ENCODE results near the gene PHKB.
"Not testable (repeated sequence)": the region's sequence is repeated elsewhere in the genome, so short reads cannot be mapped to it uniquely, and the experiment has no call there.

GRCh38 chr16:47442884-47443283, 18.2 kb upstream of the PHKB start:
- TF ChIP-seq TAF1 (IDR thresholded peaks at IDR 0.05; ENCODE audit: low read depth, low read length); POLR2A (IDR thresholded peaks at IDR 0.05; ENCODE audit: low read depth, low read length); PAX5 (IDR thresholded peaks at IDR 0.05; ENCODE audit: insufficient read depth, low read length, severe bottlenecking); POLR2AphosphoS5 (IDR thresholded peaks at IDR 0.05; ENCODE audit: low read depth, low read length); SPI1 (IDR thresholded peaks at IDR 0.05; ENCODE audit: low read depth, low read length); POU2F2 (IDR thresholded peaks at IDR 0.05; ENCODE audit: low read depth, low read length): not testable (repeated sequence)

Measured in GM12891 (cell line).